Endodermal cell (in vitro differentiated cells): ENCODE results near the gene MYO18B. TPM values are rescaled to one million over a fixed set of nuclear protein-coding genes. Genes with fewer than 3 reads are reported as not detected.

Experiments used
- DNase-seq: peaks from one replicate; pipeline ENCODE4 v3.0.0-alpha.2; 2017
- H3K27ac ChIP-seq: 2 replicates; pipeline ENCODE4 v1.5.1; 2013; ENCODE audit warnings: mild to moderate bottlenecking, low read depth, low read length, moderate library complexity
- H3K27me3 ChIP-seq: 2 replicates; pipeline ENCODE4 v1.6.1; 2013; ENCODE audit warnings: mild to moderate bottlenecking, low read length, moderate library complexity; ENCODE audit not compliant: insufficient read depth, control insufficient read depth, poor library complexity, severe bottlenecking
- H3K36me3 ChIP-seq: 2 replicates; pipeline ENCODE4 v1.7.0; 2013; ENCODE audit warnings: mild to moderate bottlenecking, low read length, moderate library complexity; ENCODE audit not compliant: control insufficient read depth, insufficient read depth
- H3K4me1 ChIP-seq: one replicate; pipeline ENCODE4 v1.7.0; 2013; ENCODE audit warnings: low read length; ENCODE audit not compliant: control insufficient read depth, insufficient read depth
- H3K4me3 ChIP-seq: 2 replicates; pipeline ENCODE4 v1.5.1; 2013; ENCODE audit warnings: mild to moderate bottlenecking, low read length, moderate library complexity
- H3K9ac ChIP-seq: 2 replicates; pipeline ENCODE4 v1.6.1; 2013; ENCODE audit warnings: mild to moderate bottlenecking, low read length, moderate library complexity; ENCODE audit not compliant: poor library complexity, severe bottlenecking; ENCODE audit errors: extremely low read depth
- H3K9me3 ChIP-seq: 2 replicates; pipeline ENCODE4 v1.6.1; 2013; ENCODE audit warnings: mild to moderate bottlenecking, low read length, moderate library complexity; ENCODE audit not compliant: control insufficient read depth
- H3K27ac Mint-ChIP-seq: 2 replicates; pipeline ENCODE4 v1.8.0; 2020; ENCODE audit warnings: mixed read lengths
- H3K27me3 Mint-ChIP-seq: 2 replicates; pipeline ENCODE4 v1.8.0; 2021; ENCODE audit warnings: mild to moderate bottlenecking, mixed read lengths; ENCODE audit not compliant: insufficient read depth
- H3K36me3 Mint-ChIP-seq: 2 replicates; pipeline ENCODE4 v1.8.0; 2020; ENCODE audit warnings: low read depth, mixed read lengths
- H3K4me1 Mint-ChIP-seq: 2 replicates; pipeline ENCODE4 v1.8.0; 2020; ENCODE audit warnings: mixed read lengths
- H3K4me3 Mint-ChIP-seq: 2 replicates; pipeline ENCODE4 v1.8.0; 2020; ENCODE audit warnings: mild to moderate bottlenecking, moderate library complexity, mixed read lengths
- H3K9me3 Mint-ChIP-seq: 2 replicates; pipeline ENCODE4 v1.8.0; 2020; ENCODE audit warnings: mild to moderate bottlenecking, mixed read lengths
- CTCF ChIP-seq: fragments of 200-600 bp; sonication (generic); conservative IDR thresholded peaks from 2 replicates; pipeline ENCODE4 v1.5.0; 2021; ENCODE audit warnings: antibody characterized with exemption, mild to moderate bottlenecking
- WGBS, 2 experiments: methylation state at CpG; one replicate each; pipeline versions ENCODE4 v1.1.5 to v1.1.7; 2013; ENCODE audit warnings: missing lambda C conversion rate in 2 of 2, mixed read lengths in 1 of 2; ENCODE audit not compliant: insufficient coverage in 1 of 2, insufficient read length in 1 of 2; 5-methylcytosine and 5-hydroxymethylcytosine counted together
- total RNA-seq, 2 donors: library from RNA; stranded (reverse); fragmentation: NEBNext Ultra II Directional in 1 of 2; extraction: Animal tissue kit (Norgen Biotek cat#: 25700) in 1 of 2; gene quantifications; 2 replicates in 1 of 2; 3 replicates in 1 of 2; pipeline ENCODE4 v1.2.1, GENCODE V29; 2021

The MYO18B gene
- total RNA-seq, 2 donors from 2014 or later: 0.77 to 0.84 TPM

DNA sequence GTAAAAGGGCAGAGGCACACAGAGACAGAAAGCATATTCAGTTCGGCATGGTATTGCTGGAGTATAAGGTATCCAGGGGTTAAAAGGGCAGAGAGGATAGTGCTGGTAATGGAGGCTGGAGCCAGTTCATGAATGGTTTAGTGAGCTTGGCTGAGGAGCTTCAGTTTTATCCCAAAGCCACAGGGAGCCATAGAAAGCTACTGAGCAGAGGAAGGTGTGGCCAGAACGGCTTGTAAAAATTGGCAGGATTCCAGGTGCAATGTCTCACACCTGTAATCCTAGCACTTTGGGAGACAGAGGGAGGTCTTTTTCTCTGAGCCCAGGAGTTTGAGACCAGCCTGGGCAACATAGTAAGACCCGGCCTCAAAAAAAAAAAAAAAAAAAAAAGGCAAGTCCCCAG lies 186.1 kb downstream of the MYO18B start:
- H3K36me3 Mint-ChIP-seq: peaks cover 2% of the 10 kb centered on the region
- Histone ChIP-seq H3K36me3 (no peaks in the 10 kb centered on the region), H3K9ac (no peak overlapping the region), H3K4me3 (no peak overlapping the region), H3K9me3 (peaks cover 7% of the 10 kb centered on the region), H3K27me3 (no peaks in the 10 kb centered on the region), H3K4me1 (no peaks in the 10 kb centered on the region), H3K27ac (no peak overlapping the region)
- H3K4me1 Mint-ChIP-seq: peaks cover 26% of the 10 kb centered on the region
- TF ChIP-seq CTCF: no peak
- peaks cover 22% of the 10 kb centered on the region for H3K9me3 Mint-ChIP-seq
- H3K27me3 Mint-ChIP-seq: peaks cover 2% of the 10 kb centered on the region
- 67 to 82% methylated on average over 2 to 3 of the region's 3 CpGs for WGBS, 2 experiments
- DNase-seq: peak; percentile 68
- H3K27ac Mint-ChIP-seq: no peak overlapping the region
- no peak overlapping the region for H3K4me3 Mint-ChIP-seq

GRCh38 chr22:25929321-25929878 lies 187.4 kb downstream of the MYO18B start:
- Histone ChIP-seq H3K4me1 (no peaks in the 10 kb centered on the region), H3K9me3 (peaks cover 7% of the 10 kb centered on the region), H3K9ac (no peak overlapping the region), H3K27me3 (no peaks in the 10 kb centered on the region), H3K4me3 (no peak overlapping the region), H3K27ac (no peak overlapping the region), H3K36me3 (no peaks in the 10 kb centered on the region)
- 65 to 74% methylated on average over 4 to 5 of the region's 5 CpGs for WGBS, 2 experiments
- Mint-ChIP-seq H3K27ac (no peak overlapping the region), H3K9me3 (peaks cover 22% of the 10 kb centered on the region), H3K4me1 (peaks cover 30% of the 10 kb centered on the region), H3K4me3 (no peak overlapping the region), H3K36me3 (peaks cover 2% of the 10 kb centered on the region), H3K27me3 (peaks cover 2% of the 10 kb centered on the region)
- TF ChIP-seq CTCF: no peak
- peak; percentile 19 for DNase-seq

GRCh38 chr22:25930083-25930482 lies 188.1 kb downstream of the MYO18B start:
- H3K4me3 Mint-ChIP-seq: no peak overlapping the region
- TF ChIP-seq CTCF: no peak
- peaks cover 7% of the 10 kb centered on the region for H3K9me3 ChIP-seq
- DNase-seq: peak; percentile 41
- H3K4me1 Mint-ChIP-seq: peaks cover 37% of the 10 kb centered on the region
- 80 to 95% methylated on average over 2 to 4 of the region's 4 CpGs for WGBS, 2 experiments
- H3K4me3 ChIP-seq: no peak overlapping the region
- no peaks in the 10 kb centered on the region for H3K27me3 Mint-ChIP-seq
- no peak overlapping the region for H3K9ac ChIP-seq
- peaks cover 22% of the 10 kb centered on the region for H3K9me3 Mint-ChIP-seq
- no peaks in the 10 kb centered on the region for H3K36me3 ChIP-seq
- no peaks in the 10 kb centered on the region for H3K27me3 ChIP-seq
- peaks cover 2% of the 10 kb centered on the region for H3K36me3 Mint-ChIP-seq
- no peaks in the 10 kb centered on the region for H3K4me1 ChIP-seq
- no peak overlapping the region for H3K27ac Mint-ChIP-seq
- no peak overlapping the region for H3K27ac ChIP-seq
